GM12878 (cell line): Measurements from ENCODE around the gene SMAD5. TPM values are rescaled to one million over a fixed set of nuclear protein-coding genes. Genes with fewer than 3 reads are reported as not detected.

Source experiments
- ATAC-seq: fragments of 200-7000 bp; cut with Tn5 transposase; 3 replicates; pipeline ENCODE4 v1.9.1; 2020; ENCODE audit warnings: mild to moderate bottlenecking, moderate library complexity
- BruUV-seq: library from RNA; stranded (reverse); fragments of 400-500 nt; replicated peaks from 2 replicates; lab custom pipeline; 2021; lab: Mats Ljungman, UMichigan
- CTCF ChIA-PET: fragments of 300-600 bp; sonication (Branson Sonifier 250); formaldehyde crosslinking; extraction: SDS; loops from one replicate; lab custom pipeline; 2021; ENCODE audit warnings: inconsistent platforms; lab: Yijun Ruan, JAX
- POLR2A ChIA-PET: fragments of 350-600 bp; formaldehyde crosslinking; extraction: SDS; loops from one replicate; lab custom pipeline; 2021; ENCODE audit warnings: inconsistent platforms; lab: Charles Lee
- RAD21 ChIA-PET: fragments of 300-600 bp; sonication (Branson Sonifier 250); formaldehyde crosslinking; loops from one replicate; lab custom pipeline; 2023; ENCODE audit warnings: antibody characterized with exemption; ENCODE audit not compliant: unreplicated experiment; lab: Charles Lee
- SMC1A ChIA-PET: fragments of 300-600 bp; sonication (Branson Sonifier 250); formaldehyde crosslinking; loops from one replicate; lab custom pipeline; 2023; ENCODE audit not compliant: unreplicated experiment, uncharacterized antibody; lab: Charles Lee
- DNase-seq: peaks from one replicate; pipeline ENCODE4 v3.0.0-alpha.2; 2011; ENCODE audit warnings: low read depth, low spot score
- FAIRE-seq: peaks from 3 replicates; lab custom pipeline; 2011; peaks lifted over from hg19 to GRCh38; lab: Jason Lieb, UNC
- H2AFZ ChIP-seq: 2 replicates; pipeline ENCODE4 v1.6.0; 2011; ENCODE audit warnings: low read depth, low read length, control low read depth; ENCODE audit not compliant: control insufficient read depth
- H3K27ac ChIP-seq: 2 replicates; pipeline ENCODE4 v1.5.1; 2011; ENCODE audit warnings: control low read depth; ENCODE audit not compliant: control insufficient read depth, insufficient read depth
- H3K27me3 ChIP-seq, 2 experiments: replicated peaks in 1 of 2; 2 replicates each; pipeline versions ENCODE4 v1.6.0 to v1.6.1; 2011; ENCODE audit warnings: low read length in 1 of 2; ENCODE audit not compliant: control insufficient read depth in 2 of 2, insufficient read depth in 2 of 2
- H3K36me3 ChIP-seq, 2 experiments: 2 replicates each; pipeline ENCODE4 v1.5.1; 2011; ENCODE audit warnings: low read length in 1 of 2; ENCODE audit not compliant: control insufficient read depth in 2 of 2, insufficient read depth in 2 of 2
- H3K4me1 ChIP-seq: 2 replicates; pipeline ENCODE4 v1.6.1; 2011; ENCODE audit warnings: mild to moderate bottlenecking, low read length, moderate library complexity, mixed read lengths; ENCODE audit not compliant: control insufficient read depth, insufficient read depth
- H3K4me2 ChIP-seq: 2 replicates; pipeline ENCODE4 v1.6.0; 2011; ENCODE audit warnings: control low read depth; ENCODE audit not compliant: control insufficient read depth, insufficient read depth
- H3K4me3 ChIP-seq: fragments of 200-600 bp; sonication (generic); 2 replicates; pipeline ENCODE4 v1.5.1; 2016
- H3K79me2 ChIP-seq: 2 replicates; pipeline ENCODE4 v1.6.0; 2011; ENCODE audit warnings: low read length; ENCODE audit not compliant: control insufficient read depth, insufficient read depth
- H3K9ac ChIP-seq: 2 replicates; pipeline ENCODE4 v1.8.0; 2011; ENCODE audit warnings: low read length, control low read depth, mixed read lengths; ENCODE audit not compliant: control insufficient read depth, insufficient read depth
- H3K9me3 ChIP-seq: replicated peaks from 3 replicates; pipeline ENCODE4 v1.5.1; 2011; ENCODE audit warnings: mild to moderate bottlenecking, low read length; ENCODE audit not compliant: control insufficient read depth, insufficient read depth
- H4K20me1 ChIP-seq: 2 replicates; pipeline ENCODE4 v1.6.0; 2011; ENCODE audit not compliant: control insufficient read depth, insufficient read depth
- FOXK2 ChIP-seq: fragments of 450-650 bp; IDR thresholded peaks from 2 replicates; pipeline ENCODE4 v1.6.1; 2017; ENCODE audit warnings: mild to moderate bottlenecking, moderate library complexity
- IKZF1 ChIP-seq: fragments of 450-650 bp; conservative IDR thresholded peaks from 2 replicates; pipeline ENCODE4 v1.6.1; 2017; ENCODE audit warnings: antibody characterized with exemption, mild to moderate bottlenecking
- IKZF2 ChIP-seq, 2 experiments: fragments of 450-650 bp; IDR thresholded peaks; 2 replicates each; pipeline ENCODE4 v1.6.1; 2017; ENCODE audit warnings: mild to moderate bottlenecking in 2 of 2, moderate library complexity in 2 of 2
- MEF2A ChIP-seq: IDR thresholded peaks from 2 replicates; pipeline ENCODE4 v1.6.1; 2011; ENCODE audit warnings: low read depth, mild to moderate bottlenecking, low read length, moderate library complexity; ENCODE audit not compliant: insufficient read depth
- MTA3 ChIP-seq: IDR thresholded peaks from 2 replicates; pipeline ENCODE4 v1.6.1; 2012; ENCODE audit warnings: low read length, inconsistent platforms, borderline replicate concordance
- PAX8 ChIP-seq: fragments of 450-650 bp; IDR thresholded peaks from 2 replicates; pipeline ENCODE4 v1.6.1; 2017; ENCODE audit warnings: mild to moderate bottlenecking, moderate library complexity
- RAD51 ChIP-seq: fragments of 450-650 bp; IDR thresholded peaks from 2 replicates; pipeline ENCODE4 v1.6.1; 2016; ENCODE audit warnings: moderate library complexity, mild to moderate bottlenecking, inconsistent platforms
- SIN3A ChIP-seq: IDR thresholded peaks from 2 replicates; pipeline ENCODE4 v1.6.1; 2012; ENCODE audit warnings: low read depth, low read length, improper control_type of control experiment
- TAF1 ChIP-seq: IDR thresholded peaks from 2 replicates; pipeline ENCODE4 v1.6.1; 2011; ENCODE audit warnings: mild to moderate bottlenecking, low read depth, low read length, borderline replicate concordance
- TBL1XR1 ChIP-seq: IDR thresholded peaks from 2 replicates; pipeline ENCODE4 v1.6.1; 2012; ENCODE audit warnings: low read depth, low read length, improper control_type of control experiment
- ZNF24 ChIP-seq: fragments of 450-650 bp; IDR thresholded peaks from 2 replicates; pipeline ENCODE4 v1.6.1; 2017; ENCODE audit warnings: antibody characterized with exemption, mild to moderate bottlenecking
- ZNF274 ChIP-seq: IDR thresholded peaks from one replicate; pipeline ENCODE4 v1.8.0; 2011; ENCODE audit not compliant: insufficient read length, insufficient read depth
- WGBS: methylation state at CpG from one replicate; pipeline ENCODE4 v1.1.6; 2016; ENCODE audit warnings: low lambda C conversion rate; ENCODE audit not compliant: insufficient replicate concordance, insufficient coverage; ENCODE audit errors: missing lambda C conversion rate; 5-methylcytosine and 5-hydroxymethylcytosine counted together
- in situ Hi-C: fragments of 300-500 bp; cut with MboI; formaldehyde crosslinking; loops from 9 replicates; pipeline ENCODE4 v1.14.3; 2018; ENCODE audit warnings: mixed read lengths
- intact Hi-C: fragments of 100-400 bp; cut with micrococcal nuclease; formaldehyde crosslinking; loops from one replicate; pipeline ENCODE4 v1.14.2; 2022; ENCODE audit not compliant: unreplicated experiment
- polyA plus RNA-seq, 11 experiments: library from polyadenylated mRNA; depleted of rRNA in 4 of 11; unstranded in 6 of 11; stranded (reverse) in 5 of 11; fragments of >200 nt; fragmentation: Nextera tagmentation in 4 of 11; fragmentation: Illumina TruSeq in 1 of 11; extraction: Ambion mirVana in 4 of 11; extraction: Trizol in 1 of 11; gene quantifications; 1 replicate in 1 of 11; 2 replicates in 10 of 11; pipeline versions ENCODE4 v1.2.1 to v1.2.3, GENCODE V29; 2011 to 2016; ENCODE audit warnings: inconsistent platforms in 2 of 11, missing spikeins in 2 of 11, low read depth in 1 of 11
- total RNA-seq, 4 experiments: library from RNA; depleted of rRNA in 3 of 4; stranded (reverse); fragments of >200 nt in 3 of 4; fragmentation: Illumina TruSeq in 1 of 4; extraction: Trizol in 1 of 4; gene quantifications; 2 replicates each; pipeline versions ENCODE4 v1.2.1 to v1.2.3, GENCODE V29; 2013 to 2021
- TF ChIP-seq, protein P1 (sequence below): fragments of 450-650 bp; IDR thresholded peaks from 2 replicates; pipeline ENCODE4 v1.6.1; 2018; ENCODE audit warnings: mild to moderate bottlenecking, low read depth, moderate library complexity; ENCODE audit not compliant: partially characterized antibody
- TF ChIP-seq, protein P2 (sequence below): fragments of 450-650 bp; IDR thresholded peaks from 2 replicates; pipeline ENCODE4 v1.6.1; 2017; ENCODE audit warnings: mild to moderate bottlenecking, moderate library complexity

Gene SMAD5
- total and polyA plus RNA-seq, 10 of the 15 experiments (the other 5 are each of a cell fraction or from before 2014, with no cell fraction given), result 3.6 to 40.6 (median 11.7) TPM

DNA sequence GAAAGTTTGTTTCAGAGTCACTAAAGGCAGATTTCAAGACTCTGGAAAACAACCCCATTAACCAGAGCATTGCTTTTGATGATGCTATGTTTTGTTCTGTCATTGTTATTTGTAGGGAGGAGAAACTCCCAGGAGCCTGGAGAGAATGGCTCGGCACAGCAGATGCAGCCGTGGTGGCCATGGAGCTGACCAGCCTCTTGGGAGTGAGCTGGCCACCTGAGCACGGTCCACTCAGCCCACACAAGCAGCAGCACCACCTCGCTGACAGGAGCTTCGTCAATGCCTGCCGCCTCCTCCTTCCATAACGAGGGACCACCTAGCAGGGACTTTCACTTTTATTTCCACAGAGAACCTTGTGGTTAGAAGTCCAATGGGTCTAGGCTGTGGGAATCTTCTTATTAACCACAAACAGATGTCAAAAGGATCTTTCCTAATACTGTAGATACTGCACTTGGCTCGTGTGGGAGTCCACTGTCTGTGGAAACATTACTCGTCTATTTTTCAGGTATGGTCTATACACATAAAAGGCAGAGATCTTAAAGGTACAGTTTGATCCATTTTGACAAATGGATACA lies 81.4 kb downstream of the SMAD5 start:
- in situ Hi-C loops, result loop anchor here (5.0 kb wide), 2 partner anchors 272 to 327 kb away; no protein-coding TSS in a partner anchor
- TF ChIP-seq PAX8 (no peak), MEF2A (no peak), FOXK2 (no peak), TAF1 (no peak), SIN3A (no peak), MTA3 (no peak), TBL1XR1 (no peak), ZNF24 (no peak), IKZF1 (no peak), IKZF2 (IDR thresholded peaks at IDR 0.05) (no peak), ZNF274 (no peak), RAD51 (no peak)
- TF ChIP-seq, protein P1, sequence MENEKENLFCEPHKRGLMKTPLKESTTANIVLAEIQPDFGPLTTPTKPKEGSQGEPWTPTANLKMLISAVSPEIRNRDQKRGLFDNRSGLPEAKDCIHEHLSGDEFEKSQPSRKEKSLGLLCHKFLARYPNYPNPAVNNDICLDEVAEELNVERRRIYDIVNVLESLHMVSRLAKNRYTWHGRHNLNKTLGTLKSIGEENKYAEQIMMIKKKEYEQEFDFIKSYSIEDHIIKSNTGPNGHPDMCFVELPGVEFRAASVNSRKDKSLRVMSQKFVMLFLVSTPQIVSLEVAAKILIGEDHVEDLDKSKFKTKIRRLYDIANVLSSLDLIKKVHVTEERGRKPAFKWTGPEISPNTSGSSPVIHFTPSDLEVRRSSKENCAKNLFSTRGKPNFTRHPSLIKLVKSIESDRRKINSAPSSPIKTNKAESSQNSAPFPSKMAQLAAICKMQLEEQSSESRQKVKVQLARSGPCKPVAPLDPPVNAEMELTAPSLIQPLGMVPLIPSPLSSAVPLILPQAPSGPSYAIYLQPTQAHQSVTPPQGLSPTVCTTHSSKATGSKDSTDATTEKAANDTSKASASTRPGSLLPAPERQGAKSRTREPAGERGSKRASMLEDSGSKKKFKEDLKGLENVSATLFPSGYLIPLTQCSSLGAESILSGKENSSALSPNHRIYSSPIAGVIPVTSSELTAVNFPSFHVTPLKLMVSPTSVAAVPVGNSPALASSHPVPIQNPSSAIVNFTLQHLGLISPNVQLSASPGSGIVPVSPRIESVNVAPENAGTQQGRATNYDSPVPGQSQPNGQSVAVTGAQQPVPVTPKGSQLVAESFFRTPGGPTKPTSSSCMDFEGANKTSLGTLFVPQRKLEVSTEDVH, result no peak
- TF ChIP-seq, protein P2, sequence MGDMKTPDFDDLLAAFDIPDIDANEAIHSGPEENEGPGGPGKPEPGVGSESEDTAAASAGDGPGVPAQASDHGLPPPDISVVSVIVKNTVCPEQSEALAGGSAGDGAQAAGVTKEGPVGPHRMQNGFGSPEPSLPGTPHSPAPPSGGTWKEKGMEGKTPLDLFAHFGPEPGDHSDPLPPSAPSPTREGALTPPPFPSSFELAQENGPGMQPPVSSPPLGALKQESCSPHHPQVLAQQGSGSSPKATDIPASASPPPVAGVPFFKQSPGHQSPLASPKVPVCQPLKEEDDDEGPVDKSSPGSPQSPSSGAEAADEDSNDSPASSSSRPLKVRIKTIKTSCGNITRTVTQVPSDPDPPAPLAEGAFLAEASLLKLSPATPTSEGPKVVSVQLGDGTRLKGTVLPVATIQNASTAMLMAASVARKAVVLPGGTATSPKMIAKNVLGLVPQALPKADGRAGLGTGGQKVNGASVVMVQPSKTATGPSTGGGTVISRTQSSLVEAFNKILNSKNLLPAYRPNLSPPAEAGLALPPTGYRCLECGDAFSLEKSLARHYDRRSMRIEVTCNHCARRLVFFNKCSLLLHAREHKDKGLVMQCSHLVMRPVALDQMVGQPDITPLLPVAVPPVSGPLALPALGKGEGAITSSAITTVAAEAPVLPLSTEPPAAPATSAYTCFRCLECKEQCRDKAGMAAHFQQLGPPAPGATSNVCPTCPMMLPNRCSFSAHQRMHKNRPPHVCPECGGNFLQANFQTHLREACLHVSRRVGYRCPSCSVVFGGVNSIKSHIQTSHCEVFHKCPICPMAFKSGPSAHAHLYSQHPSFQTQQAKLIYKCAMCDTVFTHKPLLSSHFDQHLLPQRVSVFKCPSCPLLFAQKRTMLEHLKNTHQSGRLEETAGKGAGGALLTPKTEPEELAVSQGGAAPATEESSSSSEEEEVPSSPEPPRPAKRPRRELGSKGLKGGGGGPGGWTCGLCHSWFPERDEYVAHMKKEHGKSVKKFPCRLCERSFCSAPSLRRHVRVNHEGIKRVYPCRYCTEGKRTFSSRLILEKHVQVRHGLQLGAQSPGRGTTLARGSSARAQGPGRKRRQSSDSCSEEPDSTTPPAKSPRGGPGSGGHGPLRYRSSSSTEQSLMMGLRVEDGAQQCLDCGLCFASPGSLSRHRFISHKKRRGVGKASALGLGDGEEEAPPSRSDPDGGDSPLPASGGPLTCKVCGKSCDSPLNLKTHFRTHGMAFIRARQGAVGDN, result no peak
- Histone ChIP-seq H3K4me3 (no peak overlapping the region), H3K4me2 (no peak overlapping the region), H3K4me1 (no peaks in the 10 kb centered on the region), H2AFZ (no peak overlapping the region), H3K27ac (no peak overlapping the region), H4K20me1 (no peaks in the 10 kb centered on the region), H3K9ac (no peak overlapping the region), H3K27me3 (peaks cover 0 to 3% of the 10 kb centered on the region in 2 experiments; a peak in 2 of 4 replicates), H3K79me2 (no peaks in the 10 kb centered on the region), H3K9me3 (no peaks in the 10 kb centered on the region), H3K36me3 (no peaks in the 10 kb centered on the region)
- 22% methylated on average over 9 of the region's 9 CpGs for WGBS
- CTCF ChIA-PET, result interaction anchor here (0.7 to 3.7 kb wide), 11 partner anchors 9 to 325 kb away, joined by 3 to 19 read pairs (median 4); no protein-coding TSS in a partner anchor
- ATAC-seq (no peak), DNase-seq (no peak), FAIRE-seq (no peak)
- POLR2A ChIA-PET, result no interaction called here
- BruUV-seq, result no TSS peak
- RAD21 ChIA-PET, result interaction anchor here (0.6 to 2.6 kb wide), 3 partner anchors 150 to 323 kb away, joined by 3 to 6 read pairs (median 3); no protein-coding TSS in a partner anchor
- intact Hi-C loops, result loop anchor here (2.0 to 5.0 kb wide), 2 partner anchors 132 to 269 kb away; no protein-coding TSS in a partner anchor
- SMC1A ChIA-PET, result interaction anchor here (0.7 to 3.7 kb wide), 8 partner anchors 8 to 332 kb away, joined by 3 to 16 read pairs (median 3); no protein-coding TSS in a partner anchor
